ENCODE data around the gene ZNF814. TPM values are rescaled to one million over a fixed set of nuclear protein-coding genes. Genes with fewer than 3 reads are reported as not detected.

ZNF814 gene
- total and polyA plus RNA-seq, 2 experiments from 2014 or later: 80.4 to 86.9 TPM

GRCh38 chr19:57816652-57817051 lies 72.2 kb downstream of the ZNF814 start:
- Histone ChIP-seq H3K4me2 (no peak overlapping the region), H3K4me1 (ENCODE audit: insufficient read depth) (peaks cover 15% of the 10 kb centered on the region), H4K20me1 (replicated peaks; ENCODE audit: insufficient read depth) (peaks cover 24% of the 10 kb centered on the region), H3K79me2 (replicated peaks; ENCODE audit: insufficient read depth) (peaks cover 54% of the 10 kb centered on the region), H3K36me3 (ENCODE audit: insufficient read depth) (peaks cover 12% of the 10 kb centered on the region), H3K4me3 (no peak overlapping the region), H3K27me3 (ENCODE audit: insufficient read depth) (no peaks in the 10 kb centered on the region), H2AFZ (no peak overlapping the region), H3K27ac (ENCODE audit: low read depth) (no peak overlapping the region), H3K9me2 (ENCODE audit: insufficient read depth) (no peaks in the 10 kb centered on the region), H3F3A (replicated peaks; ENCODE audit: low read depth) (peaks cover 6% of the 10 kb centered on the region; the same call in 1 of the 2 replicates)
- H3K27ac Mint-ChIP-seq: no peak overlapping the region
- no peaks in the 10 kb centered on the region; the same call in 2 of the 3 replicates for H3K9me3 Mint-ChIP-seq
- peak; percentile 27 for DNase-seq (ENCODE audit: low spot score)
- H3K36me3 Mint-ChIP-seq (ENCODE audit: low read depth): peaks cover 27% of the 10 kb centered on the region
- H3K4me1 Mint-ChIP-seq: peaks cover 41% of the 10 kb centered on the region
- ATAC-seq: no peak
- TF ChIP-seq REST (IDR thresholded peaks at IDR 0.05; ENCODE audit: unreplicated experiment) (no peak), JUNB (IDR thresholded peaks at IDR 0.05; ENCODE audit: unreplicated experiment) (no peak), ZNF331 (CRISPR knock-in tag; IDR thresholded peaks at IDR 0.05; ENCODE audit: low read depth) (no peak), NANOG (IDR thresholded peaks at IDR 0.05; ENCODE audit: borderline replicate concordance) (no peak), ZNF462 (CRISPR knock-in tag; IDR thresholded peaks at IDR 0.05) (no peak), CTCF (conservative IDR thresholded peaks at IDR 0.05; ENCODE audit: low read depth in 2 of 2) (no peak), EZH2phosphoT487 (IDR thresholded peaks at IDR 0.05; ENCODE audit: unreplicated experiment) (no peak), EZH2 (IDR thresholded peaks at IDR 0.05; ENCODE audit: low read depth, unreplicated experiment) (no peak), POLR2AphosphoS5 (IDR thresholded peaks at IDR 0.05; ENCODE audit: low read depth) (no peak), ZNF114 (CRISPR knock-in tag; IDR thresholded peaks at IDR 0.05) (no peak), CREB1 (CRISPR knock-in tag; IDR thresholded peaks at IDR 0.05; ENCODE audit: low read depth) (no peak), ETS1 (IDR thresholded peaks at IDR 0.05) (no peak), STAT1 (IDR thresholded peaks at IDR 0.05; ENCODE audit: unreplicated experiment) (no peak)
- no peak overlapping the region for H3K4me3 Mint-ChIP-seq
- H3K27me3 Mint-ChIP-seq (ENCODE audit: insufficient read depth, low read depth, poor library complexity): peaks cover 16% of the 10 kb centered on the region
